Fibroblast of the conjunctiva (primary cell): ENCODE measurements around the gene IER5.
A peak's percentile ranks its signal among the peaks of the same experiment; 100 is the strongest.

ENCODE experiments used
- DNase-seq: peaks from one replicate; pipeline ENCODE4 v3.0.0-alpha.2; 2010; ENCODE audit warnings: low read depth

The IER5 gene

GRCh38 chr1:181135437-181135731 is 46.9 kb downstream of the IER5 start:
- no peak for DNase-seq

GRCh38 chr1:181135815-181136737 is 47.6 kb downstream of the IER5 start:
- peak; percentile 86 for DNase-seq

- no peak for DNase-seq
These were observed 48.2 kb downstream of the IER5 start for GRCh38 chr1:181136738-181137122.

GRCh38 chr1:181137217-181137743 is 48.8 kb downstream of the IER5 start:
- no peak for DNase-seq

- DNase-seq, result no peak
These were observed 51.1 kb downstream of the IER5 start for GRCh38 chr1:181139631-181140061.

- no peak for DNase-seq
These were observed 51.9 kb downstream of the IER5 start for GRCh38 chr1:181140398-181140797.

GRCh38 chr1:181140891-181141290 is 52.4 kb downstream of the IER5 start:
- DNase-seq, result no peak

GRCh38 chr1:181141431-181141910 is 53.0 kb downstream of the IER5 start:
- no peak for DNase-seq
